Skin epidermis (tissue), 12 donors: Measurements from ENCODE around the gene SRP9.
"Not testable (repeated sequence)": the region's sequence is repeated elsewhere in the genome, so short reads cannot be mapped to it uniquely, and the experiment has no call there.

Experiments used
- H3K27ac ChIP-seq, 21 experiments: fragments of 200-600 bp; sonication (generic) in 11 of 21; one replicate each; pipeline ENCODE4 v1.5.0; 2020; ENCODE audit warnings: mild to moderate bottlenecking in 3 of 21, inconsistent platforms in 2 of 21, moderate library complexity in 2 of 21
- H3K4me3 ChIP-seq, 7 experiments: fragments of 200-600 bp; sonication (generic) in 2 of 7; one replicate each; pipeline ENCODE4 v1.5.0; 2020; ENCODE audit warnings: inconsistent platforms in 2 of 7, mild to moderate bottlenecking in 2 of 7, moderate library complexity in 1 of 7

The SRP9 gene

DNA sequence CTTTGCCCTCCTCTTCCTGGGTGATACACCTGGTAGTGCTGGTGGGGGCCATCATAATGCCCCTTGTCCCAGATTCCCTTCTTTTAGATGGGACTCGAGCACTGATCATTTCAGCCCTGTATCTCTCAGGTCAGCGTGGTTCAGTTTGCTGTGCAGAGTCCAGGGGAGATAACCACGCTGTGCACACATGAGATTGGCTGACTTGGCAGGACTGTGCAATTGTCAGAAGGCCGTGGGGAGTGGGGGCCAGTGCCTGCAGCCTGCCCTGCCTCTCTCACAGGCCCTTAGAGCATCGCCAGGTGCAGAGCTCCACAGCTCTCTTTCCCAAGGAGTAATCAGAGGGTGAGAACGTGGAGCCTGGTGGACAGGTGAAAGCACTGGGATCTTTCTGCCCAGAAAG, 47.5 kb downstream of the SRP9 start:
- Histone ChIP-seq H3K4me3 (no peak overlapping the region), H3K27ac (peak overlapping the region in 4 of 21 experiments; percentile 2 to 40 (median 19))

DNA sequence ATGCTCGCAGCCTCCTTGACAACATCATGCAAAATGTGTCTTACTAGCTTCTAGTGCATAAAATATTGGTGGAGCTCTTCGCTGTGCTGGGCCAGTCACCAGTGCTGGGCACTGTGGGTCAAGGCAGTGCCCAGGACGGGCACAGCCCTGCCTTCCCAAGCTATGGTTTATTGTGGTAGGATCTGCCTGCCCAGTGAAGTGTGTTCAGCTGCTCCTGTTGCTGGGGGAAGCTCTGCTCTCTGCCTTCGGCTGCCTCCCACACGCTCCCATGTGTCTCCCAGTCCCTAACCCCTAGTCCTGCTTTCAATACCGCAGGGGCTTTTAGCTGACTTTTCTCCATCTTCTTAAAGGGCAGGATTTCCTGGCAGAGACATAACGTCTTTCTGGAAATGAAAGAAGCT, 48.0 kb downstream of the SRP9 start:
- Histone ChIP-seq H3K27ac (peak overlapping the region in 6 of 21 experiments; percentile 2 to 56 (median 35)), H3K4me3 (no peak overlapping the region)

- Histone ChIP-seq H3K27ac (peak overlapping the region in 3 of 21 experiments; percentile 6 to 56 (median 14)), H3K4me3 (no peak overlapping the region)
These were observed 49.5 kb downstream of the SRP9 start for GRCh38 chr1:225827076-225827475.

DNA sequence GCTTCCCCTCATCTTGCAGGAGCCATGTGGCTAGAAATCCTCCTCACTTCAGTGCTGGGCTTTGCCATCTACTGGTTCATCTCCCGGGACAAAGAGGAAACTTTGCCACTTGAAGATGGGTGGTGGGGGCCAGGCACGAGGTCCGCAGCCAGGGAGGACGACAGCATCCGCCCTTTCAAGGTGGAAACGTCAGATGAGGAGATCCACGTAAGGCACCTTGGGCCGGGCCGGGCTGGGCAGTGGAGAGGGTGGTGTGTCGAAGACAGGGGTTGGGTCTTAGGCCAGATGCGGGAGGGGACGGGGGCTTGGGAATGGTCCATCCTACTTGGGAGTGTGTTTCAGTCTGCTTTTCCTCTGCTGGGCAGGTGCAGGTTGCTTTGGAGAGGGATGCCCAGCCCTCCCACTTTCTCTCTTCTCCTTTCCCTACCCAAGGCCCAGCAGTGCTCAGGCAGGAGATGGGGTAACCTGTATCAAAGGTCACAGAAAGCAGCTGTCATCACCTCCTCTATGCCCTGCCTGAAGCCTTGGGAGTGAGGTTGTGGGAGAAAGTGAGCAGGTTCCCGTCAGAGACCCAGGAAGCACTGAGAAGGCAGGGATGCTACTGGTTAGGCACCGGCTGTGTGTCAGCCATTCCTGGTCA, 51.2 kb downstream of the SRP9 start:
- no peak overlapping the region for H3K4me3 ChIP-seq
- H3K27ac ChIP-seq: no peak overlapping the region

DNA sequence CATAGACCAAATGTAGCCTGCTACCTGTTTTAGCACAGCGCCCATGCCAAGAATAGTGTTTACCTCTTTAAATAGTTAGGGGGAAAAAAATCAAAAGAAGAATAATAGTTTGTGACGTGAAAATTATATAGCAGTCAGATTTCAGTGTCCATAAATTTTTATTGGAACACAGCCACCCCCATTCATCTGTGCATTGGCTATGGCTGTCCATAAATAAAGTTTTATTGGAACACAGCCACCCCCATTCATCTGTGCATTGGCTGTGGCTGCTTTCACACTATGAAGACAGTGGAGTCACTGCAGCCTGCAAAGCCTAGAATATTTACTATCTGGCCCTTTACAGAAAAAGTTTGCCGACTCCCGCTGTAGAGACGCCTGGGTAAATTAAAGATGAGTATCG, 53.2 kb downstream of the SRP9 start:
- Histone ChIP-seq H3K27ac (no peak overlapping the region), H3K4me3 (no peak overlapping the region)

DNA sequence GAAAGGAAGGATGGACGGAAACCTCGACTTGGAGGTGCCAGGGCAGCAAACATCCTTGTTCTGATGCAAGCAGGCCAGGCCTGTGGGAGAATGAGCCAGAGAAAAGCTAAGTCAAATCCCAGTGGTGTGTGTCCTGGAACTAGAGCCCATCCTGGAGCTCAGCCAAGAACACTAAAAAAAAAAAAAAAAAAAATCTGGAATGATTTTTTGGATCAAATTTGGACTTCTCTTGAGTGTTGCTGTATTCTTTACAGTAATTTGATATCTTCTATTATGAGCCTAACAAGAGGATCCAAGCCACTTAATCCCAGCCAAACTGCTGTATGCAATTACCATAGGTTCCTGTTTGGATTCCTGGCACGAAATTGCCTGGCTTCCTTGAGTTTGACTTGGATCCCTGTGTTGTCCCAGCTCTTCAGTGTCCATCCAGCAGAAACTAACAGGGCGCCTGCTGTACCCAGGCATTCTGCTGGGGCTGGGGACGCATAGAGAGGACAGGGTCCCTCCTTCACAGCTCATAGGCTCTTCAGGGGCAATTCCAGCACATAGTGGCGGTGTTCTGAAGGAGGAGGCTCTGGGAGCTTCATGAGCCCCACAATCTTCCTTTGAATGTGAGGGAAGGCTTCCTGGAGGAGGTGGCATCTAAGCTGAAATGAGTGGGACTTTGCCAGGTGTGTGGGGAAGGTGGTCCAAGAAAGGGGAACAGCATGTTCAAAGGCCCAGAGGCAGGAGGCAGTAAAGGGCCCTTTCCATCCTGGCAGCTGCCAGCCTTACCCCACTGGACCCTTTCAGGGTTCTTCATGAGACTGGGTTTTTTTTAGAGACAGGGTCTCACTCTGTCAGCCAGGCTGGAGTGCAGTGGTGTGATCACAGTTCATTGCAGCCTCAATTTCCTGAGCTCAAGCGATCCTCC, 57.0 kb downstream of the SRP9 start:
- no peak overlapping the region for H3K4me3 ChIP-seq
- peak overlapping the region in 10 of 21 experiments; percentile 8 to 73 (median 56) for H3K27ac ChIP-seq

DNA sequence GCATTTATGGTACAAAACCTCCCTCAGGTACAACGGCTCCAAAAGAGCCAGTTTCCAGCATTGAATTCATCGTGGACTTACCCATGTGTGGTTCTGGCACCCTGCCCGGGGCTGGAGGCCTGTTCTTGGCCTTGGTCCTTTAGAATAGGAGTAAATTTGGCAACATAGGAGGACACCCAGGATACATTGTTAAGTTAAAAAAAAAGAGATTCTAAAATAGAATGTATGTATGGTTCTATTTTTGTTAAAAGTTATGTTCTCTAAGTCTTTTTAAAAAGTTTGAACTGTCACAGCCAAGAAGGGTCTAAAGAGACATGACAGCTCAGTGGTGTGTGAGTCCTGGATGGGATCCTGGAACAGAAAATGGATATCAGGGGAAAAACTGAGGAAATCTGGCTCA, 58.2 kb downstream of the SRP9 start:
- H3K27ac ChIP-seq: peak overlapping the region in 4 of 21 experiments; percentile 17 to 61 (median 24)
- H3K4me3 ChIP-seq: no peak overlapping the region

- peak overlapping the region in 1 of 21 experiments; percentile 17 for H3K27ac ChIP-seq
- not testable (repeated sequence) for H3K4me3 ChIP-seq
These were observed 58.7 kb downstream of the SRP9 start for GRCh38 chr1:225836296-225836695.

DNA sequence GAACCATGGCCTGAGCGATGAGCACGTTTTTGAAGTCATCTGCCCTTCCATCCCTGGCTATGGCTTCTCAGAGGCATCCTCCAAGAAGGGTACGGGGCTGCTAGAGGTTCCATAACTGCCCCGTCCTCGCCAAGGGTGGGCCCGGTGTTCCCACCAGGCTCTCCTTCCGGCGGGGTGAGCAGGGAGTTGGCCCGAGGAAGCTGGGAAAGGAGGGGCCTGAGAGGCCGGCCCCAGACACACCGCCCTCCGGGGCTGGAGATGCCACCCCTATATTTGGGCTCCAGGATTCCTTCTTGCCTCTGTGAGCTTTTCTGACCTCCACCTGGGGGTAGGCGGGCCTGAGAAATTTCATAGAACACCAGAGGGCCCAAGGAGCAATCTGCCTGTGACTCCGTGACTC, 61.2 kb downstream of the SRP9 start:
- H3K27ac ChIP-seq: peak overlapping the region in 1 of 21 experiments; percentile 40

More for the DNA sequence above, 61.2 kb downstream of the SRP9 start:
- no peak overlapping the region for H3K4me3 ChIP-seq
